Panc1 (cell line): Measurements from ENCODE around the gene LAIR1.

Source experiments
- POLR2AphosphoS5 ChIP-seq: IDR thresholded peaks from 2 replicates; pipeline ENCODE4 v1.6.1; 2012; ENCODE audit warnings: mild to moderate bottlenecking, low read depth, low read length, moderate library complexity
- SIN3A ChIP-seq: IDR thresholded peaks from 2 replicates; pipeline ENCODE4 v1.6.1; 2012; ENCODE audit warnings: low read depth, mild to moderate bottlenecking, low read length, moderate library complexity, borderline replicate concordance; ENCODE audit not compliant: insufficient read depth
- TF ChIP-seq, protein P1 (sequence below): fragments of 450-650 bp; IDR thresholded peaks from 2 replicates; pipeline ENCODE4 v1.5.1; 2017; ENCODE audit warnings: mild to moderate bottlenecking
- TF ChIP-seq, protein P2 (sequence below), 2 experiments: IDR thresholded peaks; 2 replicates each; pipeline ENCODE4 v1.6.1; 2011 to 2012; ENCODE audit warnings: low read depth in 2 of 2, control low read depth in 1 of 2, low read length in 1 of 2, mild to moderate bottlenecking in 1 of 2, moderate library complexity in 1 of 2; ENCODE audit not compliant: insufficient read depth in 1 of 2

DNA sequence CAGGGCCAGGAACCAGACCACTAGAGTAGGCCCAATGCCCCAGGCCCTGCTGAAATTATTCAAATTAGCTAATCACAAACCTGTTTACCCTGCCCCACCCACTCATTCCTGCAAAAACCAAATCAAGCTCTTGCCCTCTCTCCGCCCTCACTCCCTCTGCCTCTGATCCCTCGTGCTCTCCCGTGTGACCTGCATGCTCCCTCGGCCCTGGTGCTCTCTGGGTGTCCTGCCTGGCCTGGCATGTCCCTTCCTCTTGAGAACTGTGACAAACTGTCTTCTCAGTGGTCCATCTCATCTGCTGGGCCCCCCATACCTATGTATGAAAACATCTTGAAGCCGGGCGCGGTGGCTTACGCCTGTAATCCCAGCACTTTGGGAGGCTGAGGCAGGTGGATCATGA is 38.3 kb upstream of the LAIR1 start:
- TF ChIP-seq, protein P1, sequence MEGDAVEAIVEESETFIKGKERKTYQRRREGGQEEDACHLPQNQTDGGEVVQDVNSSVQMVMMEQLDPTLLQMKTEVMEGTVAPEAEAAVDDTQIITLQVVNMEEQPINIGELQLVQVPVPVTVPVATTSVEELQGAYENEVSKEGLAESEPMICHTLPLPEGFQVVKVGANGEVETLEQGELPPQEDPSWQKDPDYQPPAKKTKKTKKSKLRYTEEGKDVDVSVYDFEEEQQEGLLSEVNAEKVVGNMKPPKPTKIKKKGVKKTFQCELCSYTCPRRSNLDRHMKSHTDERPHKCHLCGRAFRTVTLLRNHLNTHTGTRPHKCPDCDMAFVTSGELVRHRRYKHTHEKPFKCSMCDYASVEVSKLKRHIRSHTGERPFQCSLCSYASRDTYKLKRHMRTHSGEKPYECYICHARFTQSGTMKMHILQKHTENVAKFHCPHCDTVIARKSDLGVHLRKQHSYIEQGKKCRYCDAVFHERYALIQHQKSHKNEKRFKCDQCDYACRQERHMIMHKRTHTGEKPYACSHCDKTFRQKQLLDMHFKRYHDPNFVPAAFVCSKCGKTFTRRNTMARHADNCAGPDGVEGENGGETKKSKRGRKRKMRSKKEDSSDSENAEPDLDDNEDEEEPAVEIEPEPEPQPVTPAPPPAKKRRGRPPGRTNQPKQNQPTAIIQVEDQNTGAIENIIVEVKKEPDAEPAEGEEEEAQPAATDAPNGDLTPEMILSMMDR: no peak
- TF ChIP-seq, protein P2, sequence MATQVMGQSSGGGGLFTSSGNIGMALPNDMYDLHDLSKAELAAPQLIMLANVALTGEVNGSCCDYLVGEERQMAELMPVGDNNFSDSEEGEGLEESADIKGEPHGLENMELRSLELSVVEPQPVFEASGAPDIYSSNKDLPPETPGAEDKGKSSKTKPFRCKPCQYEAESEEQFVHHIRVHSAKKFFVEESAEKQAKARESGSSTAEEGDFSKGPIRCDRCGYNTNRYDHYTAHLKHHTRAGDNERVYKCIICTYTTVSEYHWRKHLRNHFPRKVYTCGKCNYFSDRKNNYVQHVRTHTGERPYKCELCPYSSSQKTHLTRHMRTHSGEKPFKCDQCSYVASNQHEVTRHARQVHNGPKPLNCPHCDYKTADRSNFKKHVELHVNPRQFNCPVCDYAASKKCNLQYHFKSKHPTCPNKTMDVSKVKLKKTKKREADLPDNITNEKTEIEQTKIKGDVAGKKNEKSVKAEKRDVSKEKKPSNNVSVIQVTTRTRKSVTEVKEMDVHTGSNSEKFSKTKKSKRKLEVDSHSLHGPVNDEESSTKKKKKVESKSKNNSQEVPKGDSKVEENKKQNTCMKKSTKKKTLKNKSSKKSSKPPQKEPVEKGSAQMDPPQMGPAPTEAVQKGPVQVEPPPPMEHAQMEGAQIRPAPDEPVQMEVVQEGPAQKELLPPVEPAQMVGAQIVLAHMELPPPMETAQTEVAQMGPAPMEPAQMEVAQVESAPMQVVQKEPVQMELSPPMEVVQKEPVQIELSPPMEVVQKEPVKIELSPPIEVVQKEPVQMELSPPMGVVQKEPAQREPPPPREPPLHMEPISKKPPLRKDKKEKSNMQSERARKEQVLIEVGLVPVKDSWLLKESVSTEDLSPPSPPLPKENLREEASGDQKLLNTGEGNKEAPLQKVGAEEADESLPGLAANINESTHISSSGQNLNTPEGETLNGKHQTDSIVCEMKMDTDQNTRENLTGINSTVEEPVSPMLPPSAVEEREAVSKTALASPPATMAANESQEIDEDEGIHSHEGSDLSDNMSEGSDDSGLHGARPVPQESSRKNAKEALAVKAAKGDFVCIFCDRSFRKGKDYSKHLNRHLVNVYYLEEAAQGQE (IDR thresholded peaks at IDR 0.05; ENCODE audit: insufficient read depth in 1 of 2, low read depth in 2 of 2, low read length in 1 of 2): no peak
- TF ChIP-seq SIN3A: no peak
- no peak for TF ChIP-seq POLR2AphosphoS5
